Posterior cingulate gyrus (tissue), 11 donors: ENCODE data around the gene TEN1.
A peak's percentile ranks its signal among the peaks of the same experiment; 100 is the strongest.
"Not testable (repeated sequence)": the region's sequence is repeated elsewhere in the genome, so short reads cannot be mapped to it uniquely, and the experiment has no call there.

Experiments
- DNase-seq, 10 donors: peaks; one replicate each; pipeline versions ENCODE4 v3.0.0 to v3.0.0-alpha.2; 2020 to 2021; ENCODE audit warnings: mixed read lengths in 3 of 10
- intact Hi-C: fragments of 100-400 bp; cut with DNase I; formaldehyde crosslinking; loops from one replicate; pipeline ENCODE4 v1.15.1; 2023

The TEN1 gene

GRCh38 chr17:76022973-76023899 lies 44.2 kb downstream of the TEN1 start:
- DNase-seq, result peak in 1 of 10 donors; percentile 80
- intact Hi-C loops, result no loop called here

DNA sequence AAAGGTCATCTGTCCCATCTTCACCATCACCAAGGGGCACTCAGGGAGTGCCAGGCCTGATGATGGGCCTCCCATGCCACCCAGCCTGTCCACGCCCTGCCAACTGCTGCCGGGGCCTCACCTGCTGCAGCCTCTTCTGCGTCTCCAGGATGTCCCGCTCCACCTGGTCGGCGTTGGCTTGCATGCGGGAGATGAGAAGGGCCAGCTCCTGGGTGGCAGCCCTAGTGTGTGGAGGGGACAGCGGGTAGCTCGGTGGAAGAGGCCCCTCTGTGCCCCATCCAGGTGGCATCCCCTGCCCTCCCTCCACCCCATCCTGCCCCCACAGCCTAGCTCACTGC lies 44.8 kb downstream of the TEN1 start:
- intact Hi-C loops, result no loop called here

DNA sequence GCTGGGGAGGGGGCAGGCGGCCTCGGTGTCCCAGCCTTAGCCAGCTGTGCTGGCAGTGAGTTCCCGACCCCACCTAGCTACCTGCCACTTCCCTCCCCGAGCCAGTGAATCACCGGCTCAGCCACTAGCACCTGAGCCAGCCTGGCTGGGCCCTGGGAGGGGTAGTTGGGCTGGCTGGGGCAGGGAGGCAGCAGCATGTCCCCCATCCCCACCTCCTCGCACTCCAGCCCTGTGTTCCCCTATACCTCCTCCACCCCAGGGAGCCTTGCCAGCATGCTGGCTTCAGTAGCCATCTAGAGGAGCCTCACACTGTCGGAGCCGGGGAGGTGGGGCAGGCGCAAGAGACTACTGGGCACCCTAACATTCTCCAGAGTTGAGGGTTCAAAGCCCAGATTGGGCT lies 45.3 kb downstream of the TEN1 start:
- intact Hi-C loops, result no loop called here
- no peak for DNase-seq

More for the DNA sequence above, 44.8 kb downstream of the TEN1 start:
- no peak for DNase-seq

- intact Hi-C loops, result no loop called here
- peak in 1 of 10 donors; percentile 37 for DNase-seq
Observed at GRCh38 chr17:76025294-76025693, 46.3 kb downstream of the TEN1 start.

- DNase-seq, result peak in 1 of 10 donors; percentile 52
- intact Hi-C loops, result no loop called here
Observed at GRCh38 chr17:76026714-76027158, 47.7 kb downstream of the TEN1 start.

- peak in 2 of 10 donors; percentile 67 to 81 for DNase-seq
- intact Hi-C loops, result no loop called here
Observed at GRCh38 chr17:76027159-76027839, 48.3 kb downstream of the TEN1 start, which contains the start of gene EVPL. TSS of gene EVPL (minus strand) at chr17:76027306. CDS start at chr17:76027198, 108 bp downstream.

DNA sequence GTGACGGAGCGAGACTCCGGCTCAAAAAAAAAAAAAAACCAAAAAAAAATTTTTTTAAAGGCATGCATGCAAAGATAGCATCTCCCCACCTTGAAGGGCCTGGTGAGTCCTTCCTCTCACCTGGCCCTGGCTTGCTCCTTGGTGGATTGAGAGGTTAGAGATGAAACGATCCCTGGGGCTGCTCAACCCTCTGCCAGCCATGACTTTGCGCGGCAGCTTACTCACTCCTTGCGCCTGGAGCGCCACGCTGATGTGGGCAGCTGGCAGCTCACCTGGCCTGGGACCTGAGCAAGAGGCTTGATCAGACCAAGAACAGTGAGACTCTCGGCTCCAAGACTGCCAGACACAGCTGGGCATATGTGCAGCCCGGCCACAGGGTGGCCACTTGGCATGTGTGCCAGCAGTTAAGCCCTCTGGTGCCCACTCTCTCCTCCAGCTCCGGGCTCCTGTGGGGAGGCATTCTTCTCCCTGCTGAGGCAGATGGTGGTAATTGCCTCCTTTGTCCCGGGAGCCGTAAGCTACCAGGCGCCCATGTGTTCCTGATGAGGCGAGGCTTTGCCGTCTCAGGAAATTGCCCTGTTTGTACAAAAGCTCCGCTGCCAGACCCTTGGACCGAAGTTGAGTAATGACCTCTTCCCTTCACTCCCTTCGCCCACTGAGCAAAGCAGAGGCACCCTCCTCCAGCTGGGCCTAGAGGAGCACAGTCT lies 53.2 kb downstream of the TEN1 start:
- peak in 2 of 10 donors; percentile 64 to 85 for DNase-seq
- intact Hi-C loops, result no loop called here

- no peak for DNase-seq
- intact Hi-C loops, result no loop called here
Observed at GRCh38 chr17:76032780-76033108, 53.7 kb downstream of the TEN1 start.

GRCh38 chr17:76033139-76033538 lies 54.1 kb downstream of the TEN1 start:
- intact Hi-C loops, result no loop called here
- DNase-seq, result peak in 2 of 10 donors; percentile 27 to 53

DNA sequence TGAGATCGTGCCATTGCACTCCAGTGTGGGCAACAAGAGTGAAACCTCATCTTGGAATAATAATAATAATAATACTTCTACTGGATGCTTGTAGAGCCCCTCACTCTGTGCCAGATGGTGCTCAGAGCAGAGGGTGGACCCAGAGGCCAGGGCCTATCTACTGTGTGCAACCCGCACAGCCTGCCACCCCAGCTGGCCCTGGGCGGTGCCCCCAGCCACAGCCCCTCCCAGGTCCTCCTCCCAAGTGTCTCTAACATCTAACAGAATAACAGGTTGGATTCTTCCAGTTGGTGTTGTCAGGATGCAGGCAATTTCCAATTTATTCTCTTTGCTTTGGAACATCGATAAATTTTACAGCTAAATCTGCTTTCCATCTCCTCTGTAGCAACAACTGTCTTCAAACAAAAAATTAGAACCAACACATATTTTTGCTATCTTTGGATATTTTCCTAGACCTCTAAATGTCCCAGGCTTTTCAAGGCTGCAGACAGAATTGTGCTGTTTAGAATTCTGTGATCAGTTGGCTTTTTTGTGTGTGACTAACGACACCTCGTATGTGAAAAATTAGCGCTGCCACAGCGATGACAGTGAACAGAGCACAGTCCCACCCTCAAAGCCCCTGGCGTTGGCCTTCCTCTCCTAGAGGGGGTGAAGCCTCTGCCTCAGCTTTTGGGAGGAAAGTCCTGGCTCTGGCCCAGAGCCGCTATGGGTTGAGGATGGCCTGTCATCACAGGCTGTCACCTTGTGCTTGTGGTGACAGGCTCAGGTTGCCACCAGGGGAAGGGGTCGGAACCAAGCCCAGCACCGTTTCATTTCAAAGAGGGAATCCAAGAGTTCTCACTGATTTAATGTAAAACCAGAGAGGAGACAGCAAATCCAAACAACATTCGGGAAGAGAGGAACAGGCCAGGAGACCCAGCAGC lies 55.6 kb downstream of the TEN1 start:
- intact Hi-C loops, result no loop called here

GRCh38 chr17:76036497-76037261 lies 57.6 kb downstream of the TEN1 start:
- intact Hi-C loops, result no loop called here
- peak in 2 of 10 donors; percentile 59 to 77 for DNase-seq

More for the DNA sequence above, 55.6 kb downstream of the TEN1 start:
- peak in 1 of 10 donors; percentile 31 for DNase-seq

GRCh38 chr17:76038050-76038449 lies 59.0 kb downstream of the TEN1 start:
- intact Hi-C loops, result no loop called here
- no peak for DNase-seq

DNA sequence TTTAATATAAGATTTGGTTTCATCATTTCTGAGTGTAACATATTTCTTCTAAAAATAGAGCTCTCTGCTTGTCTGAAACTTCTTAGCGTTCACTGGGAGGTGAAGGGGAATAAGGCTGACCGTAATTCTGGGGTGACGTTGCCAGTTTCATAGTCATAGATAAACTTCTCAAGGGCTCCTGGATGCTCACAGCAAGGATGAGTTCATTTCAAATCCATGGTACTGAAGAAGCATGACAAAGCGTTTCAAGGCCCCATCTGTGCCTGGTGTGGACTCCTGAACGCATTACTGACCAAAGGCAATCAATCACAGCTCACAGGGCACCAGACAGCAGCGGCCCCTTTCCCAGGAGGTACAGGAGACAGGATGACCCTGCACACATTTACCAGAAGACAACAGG lies 60.1 kb downstream of the TEN1 start:
- no peak for DNase-seq
- intact Hi-C loops, result no loop called here

GRCh38 chr17:76040376-76040775 lies 61.3 kb downstream of the TEN1 start:
- intact Hi-C loops, result no loop called here
- DNase-seq, result peak in 1 of 10 donors; percentile 14

GRCh38 chr17:76042868-76043267 lies 63.8 kb downstream of the TEN1 start:
- DNase-seq, intact Hi-C loops: not testable (repeated sequence)

DNA sequence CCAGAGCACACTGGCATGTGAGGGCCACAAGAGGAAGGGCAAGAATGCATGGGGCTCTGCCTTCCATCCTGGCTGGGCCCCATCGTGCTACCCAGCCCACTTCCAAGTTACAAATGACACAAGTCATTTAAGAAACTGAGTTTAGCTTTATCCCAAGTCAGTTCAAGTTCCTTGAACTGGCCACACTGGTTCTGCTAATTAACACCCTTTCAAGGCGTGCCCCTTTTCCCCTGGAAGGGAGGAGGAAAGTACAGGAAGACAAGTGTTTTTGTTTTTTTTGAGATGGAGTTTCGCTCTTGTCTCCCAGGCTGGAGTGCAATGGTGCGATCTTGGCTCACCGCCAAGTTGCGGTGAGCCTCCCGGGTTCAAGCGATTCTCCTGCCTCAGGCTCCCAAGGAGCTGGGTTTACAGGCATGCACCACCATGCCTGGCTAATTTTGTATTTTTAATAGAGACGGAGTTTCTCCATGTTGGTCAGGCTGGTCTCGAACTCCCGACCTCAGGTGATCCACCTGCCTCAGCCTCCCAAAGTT lies 65.5 kb downstream of the TEN1 start:
- peak in 1 of 10 donors; percentile 68 for DNase-seq
- intact Hi-C loops, result not testable (repeated sequence)

- intact Hi-C loops, result no loop called here
- DNase-seq, result no peak
Observed at GRCh38 chr17:76046064-76046463, 67.0 kb downstream of the TEN1 start.

- intact Hi-C loops, result no loop called here
- no peak for DNase-seq
Observed at GRCh38 chr17:76048025-76048605, 69.1 kb downstream of the TEN1 start.
